NCI-H146 treated with DMSO at 0.1 percent for 48 hours (cell line): ENCODE results near the gene PLEKHG5.

ENCODE experiments used
- DNase-seq: peaks from one replicate; lab custom pipeline; 2025; ENCODE audit not compliant: unreplicated experiment; lab: John Stamatoyannopoulos, UW

PLEKHG5 gene

DNA sequence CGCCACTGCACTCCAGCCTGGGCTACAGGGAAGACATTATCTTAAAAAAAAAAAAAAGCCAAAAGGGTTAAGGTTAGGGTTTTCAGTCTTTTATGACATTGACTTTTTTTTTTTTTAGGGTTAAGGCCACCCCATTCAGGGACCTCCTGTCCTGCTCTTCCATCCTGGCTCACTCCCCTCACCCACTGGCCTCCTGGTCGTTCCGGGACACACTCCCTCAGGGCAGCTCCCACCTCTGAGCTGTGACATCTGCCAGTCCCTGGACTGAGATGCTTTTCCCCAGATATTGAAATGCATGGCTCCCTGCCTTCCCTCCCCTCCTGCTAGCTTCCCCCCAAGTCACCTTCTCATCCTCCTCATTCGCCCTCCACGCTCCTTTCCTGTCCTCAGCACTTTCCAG, 9.6 kb downstream of the PLEKHG5 start:
- DNase-seq = no peak

- DNase-seq = no peak
Observed at GRCh38 chr1:6477039-6477820, 14.2 kb downstream of the PLEKHG5 start.

GRCh38 chr1:6476483-6476882, 15.0 kb downstream of the PLEKHG5 start:
- no peak for DNase-seq

DNA sequence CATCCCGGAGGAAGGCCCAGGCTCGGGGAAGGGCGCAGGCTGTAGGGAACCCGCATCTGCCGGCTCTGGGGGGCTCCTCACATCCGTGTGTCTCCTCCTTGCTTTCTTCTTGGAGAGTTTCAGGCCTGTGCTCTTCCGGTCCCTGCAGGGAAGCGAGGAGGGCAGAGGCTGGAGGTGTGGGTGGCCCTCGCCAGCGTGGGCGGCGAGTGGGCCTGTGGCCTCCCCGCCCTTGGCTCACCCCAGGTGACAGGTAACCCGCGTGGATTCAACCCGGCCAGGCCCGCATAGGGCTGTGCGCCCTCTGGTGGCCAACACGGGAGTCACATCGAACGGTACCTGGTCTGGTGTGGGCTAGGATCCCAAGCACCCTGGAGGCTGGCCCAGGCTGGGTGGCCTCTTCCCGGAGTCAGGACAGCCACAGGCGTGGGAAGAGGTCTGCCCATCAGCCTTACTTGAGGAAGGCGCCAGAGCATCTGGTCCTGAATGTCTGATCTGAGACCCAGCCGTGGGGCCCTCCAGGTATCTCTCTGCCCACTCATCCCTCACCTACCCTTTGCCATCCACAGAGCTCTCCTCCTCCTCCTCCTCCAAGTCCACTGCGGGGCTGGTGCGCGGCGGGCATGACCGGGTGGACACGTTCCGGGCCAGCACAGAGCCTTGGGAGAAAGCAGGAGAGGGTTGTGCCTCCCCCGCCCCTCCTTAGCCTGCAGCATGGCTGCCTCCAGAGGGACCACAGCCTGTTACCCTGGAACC, 15.9 kb downstream of the PLEKHG5 start:
- no peak for DNase-seq

DNA sequence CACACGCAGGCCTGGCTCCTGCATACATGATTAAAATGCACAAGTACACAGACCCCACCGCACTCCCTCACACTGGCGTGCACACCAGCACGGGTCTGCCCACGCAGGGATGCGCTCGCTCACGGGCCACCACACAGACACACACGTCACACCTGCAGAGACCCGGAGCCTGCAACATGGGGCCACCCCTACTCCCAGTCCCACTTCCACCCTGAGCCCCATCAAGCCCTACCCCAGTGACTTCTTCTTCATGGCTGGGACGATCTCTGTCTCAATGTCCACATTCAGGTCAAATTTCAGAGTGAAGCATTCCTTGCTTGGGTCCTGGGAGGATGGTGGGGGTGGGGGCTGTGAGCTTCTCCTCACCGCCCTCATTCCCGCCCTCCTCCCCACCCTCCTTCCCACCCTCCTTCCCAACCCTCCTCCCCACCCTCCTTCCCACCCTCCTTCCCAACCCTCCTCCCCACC, 16.6 kb downstream of the PLEKHG5 start:
- DNase-seq = no peak

DNA sequence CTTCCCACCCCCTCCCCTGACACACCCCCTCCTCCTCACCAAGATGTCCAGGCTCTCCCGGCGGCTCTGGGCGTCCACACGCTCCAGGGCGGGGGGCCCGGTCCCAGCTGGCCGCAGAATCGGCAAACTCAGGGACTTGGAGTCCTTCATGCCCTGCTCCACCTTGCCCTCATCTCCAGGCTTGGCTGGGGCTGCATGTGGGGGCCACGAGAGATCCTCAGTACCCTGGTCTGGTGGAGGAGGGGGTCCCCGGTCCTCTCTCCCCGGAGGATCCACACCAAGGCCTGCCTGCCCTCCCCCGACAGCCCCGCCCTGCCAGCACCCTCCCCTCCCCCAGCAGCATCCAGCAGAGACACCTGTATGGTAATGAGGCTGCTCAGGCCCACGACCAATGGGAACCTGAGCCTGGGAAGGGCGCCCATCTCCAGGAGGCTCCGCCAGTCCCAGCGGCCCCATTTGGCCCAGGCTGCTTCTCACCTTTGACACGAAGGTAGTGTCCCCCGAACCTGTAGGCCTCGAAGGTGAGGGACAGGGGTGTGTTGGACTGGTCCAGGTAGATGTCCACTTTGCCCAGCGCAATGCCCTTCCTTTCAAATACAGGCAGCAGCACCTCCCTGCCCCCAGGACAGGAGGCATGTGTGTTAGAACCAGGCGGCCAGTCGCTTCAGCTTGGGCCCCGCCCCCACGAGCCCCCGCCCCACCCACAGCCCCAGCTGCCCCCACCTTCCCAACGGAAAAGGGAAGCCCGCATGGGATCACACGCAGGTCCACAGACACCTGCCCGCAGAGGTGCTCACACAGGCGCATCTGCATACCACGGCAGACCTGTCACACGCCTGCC, 17.3 kb downstream of the PLEKHG5 start:
- DNase-seq = peak; percentile 53

- DNase-seq = no peak
Observed at GRCh38 chr1:6473156-6473555, 18.3 kb downstream of the PLEKHG5 start.

DNA sequence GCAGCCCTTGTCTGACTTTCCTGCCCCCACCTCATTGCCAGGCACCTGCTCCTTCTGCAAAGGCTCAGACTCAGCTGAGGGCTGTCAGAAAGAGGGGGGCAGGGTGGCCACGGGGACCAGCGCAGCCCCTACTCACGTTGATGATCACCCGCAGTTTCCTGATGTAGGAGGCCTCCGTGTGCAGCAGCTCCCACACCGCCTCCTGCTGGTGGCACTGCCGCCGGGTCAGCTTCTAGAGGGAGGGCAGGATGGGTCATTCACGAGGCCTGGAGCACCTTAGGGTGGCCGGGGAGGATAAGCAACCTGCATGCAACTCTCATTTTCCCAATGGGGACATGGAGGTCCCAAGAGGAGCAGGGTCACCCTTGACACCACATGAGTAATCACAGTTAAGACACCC, 19.1 kb downstream of the PLEKHG5 start:
- DNase-seq = no peak

- DNase-seq = no peak
Observed at GRCh38 chr1:6471970-6472368, 19.5 kb downstream of the PLEKHG5 start.

DNA sequence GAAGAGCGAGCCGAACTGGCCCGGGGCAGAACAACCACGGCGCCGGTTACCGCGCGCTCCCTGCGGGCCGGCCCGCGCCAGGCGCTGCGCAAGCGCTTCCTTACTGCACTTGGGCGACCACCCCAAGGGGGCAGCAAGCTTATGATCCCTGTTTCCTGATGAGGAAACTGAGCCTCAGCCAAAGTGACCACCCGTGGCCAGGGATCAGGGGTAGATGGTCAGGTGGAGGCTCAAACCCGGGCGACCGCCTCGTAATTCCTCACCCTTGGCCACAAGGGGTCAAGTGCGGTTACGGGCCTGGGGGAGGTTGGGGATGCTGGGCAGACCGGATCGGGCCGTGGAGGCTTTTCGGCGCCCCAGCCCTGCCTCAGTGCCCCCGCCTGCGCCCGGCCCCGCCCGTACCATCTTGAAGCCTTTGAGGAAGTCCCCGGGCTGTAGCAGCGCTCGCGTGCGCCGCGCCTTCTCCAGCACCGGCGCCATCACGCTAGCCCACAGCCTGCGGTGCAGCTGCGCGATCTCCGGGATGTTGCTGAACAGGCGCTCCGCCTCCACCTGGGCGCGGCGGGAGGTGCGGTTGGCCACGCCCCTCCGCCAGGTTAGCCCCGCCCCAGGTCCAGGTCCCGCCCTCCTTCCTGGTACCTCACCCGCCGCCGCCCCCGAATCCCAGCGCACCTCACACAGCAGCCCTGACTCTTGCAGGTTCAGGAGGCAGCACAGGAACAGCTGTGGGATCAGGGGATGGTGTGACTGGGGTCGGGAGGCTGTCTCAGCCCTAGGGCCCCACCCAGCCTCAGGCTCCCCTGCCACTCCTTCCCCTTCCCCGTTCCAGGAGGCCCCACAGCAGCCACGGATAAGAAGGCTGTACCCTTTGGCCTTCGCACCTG, 20.1 kb downstream of the PLEKHG5 start:
- DNase-seq = no peak

DNA sequence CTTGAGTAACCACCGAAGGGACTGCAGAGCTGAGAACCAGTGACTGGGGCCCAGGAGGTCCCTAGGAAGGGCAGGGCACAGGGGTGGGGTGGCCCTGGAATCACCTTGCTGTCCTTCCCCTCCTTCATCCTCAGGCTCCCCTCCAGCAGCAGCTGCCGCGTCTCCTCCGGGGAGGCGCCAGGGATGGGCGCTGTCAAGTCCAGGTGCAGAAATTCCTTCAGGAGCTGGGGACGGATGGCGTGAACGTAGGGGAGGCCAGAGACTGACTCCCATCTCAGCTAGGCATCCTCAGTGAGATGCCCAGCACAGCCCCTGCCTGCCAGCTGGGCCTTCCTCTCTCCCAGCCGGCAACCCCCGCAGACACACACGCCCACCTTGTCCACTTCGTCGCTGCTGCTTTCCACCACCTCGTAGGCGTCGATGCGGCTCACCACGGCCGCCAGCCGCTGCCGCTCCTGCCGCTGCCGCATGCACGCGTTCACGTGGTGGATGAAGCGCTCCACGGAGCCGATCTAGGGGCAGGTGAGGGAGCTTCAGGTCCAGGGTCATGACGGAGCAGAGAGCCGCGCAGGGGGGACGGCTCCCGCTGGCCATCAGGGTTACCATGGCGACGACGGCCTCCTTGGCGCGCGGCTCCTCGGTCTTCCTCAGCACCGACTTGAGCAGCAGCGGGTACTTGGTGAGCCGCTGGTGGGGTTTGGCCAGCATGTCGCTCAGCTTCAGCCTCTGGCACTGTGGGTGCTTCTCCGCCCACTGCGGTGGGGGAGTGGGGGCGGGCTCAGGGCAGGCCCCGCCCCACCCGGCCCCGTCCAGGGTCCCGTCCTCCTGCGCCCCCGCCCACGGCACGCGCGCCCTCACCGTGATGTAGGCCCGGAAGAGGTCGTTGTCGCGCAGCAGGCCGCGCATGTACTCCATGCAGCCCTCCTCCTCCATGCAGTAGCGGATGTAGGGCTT, 21.1 kb downstream of the PLEKHG5 start:
- DNase-seq = no peak

DNA sequence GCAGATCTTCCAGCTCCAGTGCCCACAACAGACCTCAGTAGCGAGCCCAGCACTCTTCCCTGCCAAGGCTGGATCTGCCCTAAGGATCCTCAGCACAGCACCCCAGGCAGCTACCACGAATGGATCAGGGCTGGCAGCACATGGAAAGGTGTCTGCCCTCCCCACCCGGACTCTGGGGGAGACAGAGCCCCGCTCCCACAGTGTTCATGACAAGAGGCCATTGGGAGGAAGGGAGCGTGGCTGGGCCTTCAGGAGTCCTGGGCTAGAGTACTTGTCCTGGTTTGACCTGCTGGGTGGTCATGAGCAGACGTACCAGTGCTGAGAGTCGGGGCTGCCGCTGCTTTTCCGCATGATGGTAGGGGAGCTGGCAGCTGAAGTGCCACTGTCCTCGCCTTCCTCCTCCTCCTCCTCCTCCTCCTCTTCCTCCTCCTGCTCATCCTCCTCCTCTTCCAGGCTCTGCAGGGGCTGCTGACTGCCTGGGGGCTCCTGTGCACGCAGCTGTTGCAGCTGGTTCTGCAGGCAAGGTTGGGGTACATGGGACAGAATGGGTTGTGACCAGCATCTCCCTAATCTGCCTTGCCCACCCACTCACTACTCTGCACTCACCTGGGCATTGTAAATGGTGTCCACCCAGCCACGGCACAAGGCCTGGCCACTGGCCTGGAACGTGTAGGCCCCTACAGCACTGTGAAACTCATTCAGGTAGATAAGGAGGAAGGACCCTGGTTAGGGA, 22.6 kb downstream of the PLEKHG5 start:
- DNase-seq = no peak

- no peak for DNase-seq
Observed at GRCh38 chr1:6467744-6468688, 23.5 kb downstream of the PLEKHG5 start.

DNA sequence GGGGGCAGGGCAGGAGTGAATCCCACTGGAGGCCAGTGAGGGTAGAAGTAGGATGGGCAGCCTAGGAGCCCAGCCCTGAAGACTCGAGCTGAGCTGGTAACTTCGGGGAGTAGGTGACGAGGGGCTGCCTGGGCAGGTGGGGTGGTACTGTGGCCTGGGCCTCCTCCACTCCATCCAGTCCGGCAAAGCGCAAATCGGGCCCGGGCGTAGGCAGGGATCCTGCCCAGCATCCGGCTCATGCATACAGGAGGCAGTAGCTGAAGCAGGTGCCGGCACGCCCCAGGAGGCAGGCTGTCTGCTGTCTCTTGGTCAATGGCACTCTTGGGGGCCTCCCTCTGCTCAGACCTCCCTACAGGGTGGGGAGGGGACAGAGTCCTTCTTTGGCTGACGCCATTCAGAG, 24.2 kb downstream of the PLEKHG5 start:
- no peak for DNase-seq

DNA sequence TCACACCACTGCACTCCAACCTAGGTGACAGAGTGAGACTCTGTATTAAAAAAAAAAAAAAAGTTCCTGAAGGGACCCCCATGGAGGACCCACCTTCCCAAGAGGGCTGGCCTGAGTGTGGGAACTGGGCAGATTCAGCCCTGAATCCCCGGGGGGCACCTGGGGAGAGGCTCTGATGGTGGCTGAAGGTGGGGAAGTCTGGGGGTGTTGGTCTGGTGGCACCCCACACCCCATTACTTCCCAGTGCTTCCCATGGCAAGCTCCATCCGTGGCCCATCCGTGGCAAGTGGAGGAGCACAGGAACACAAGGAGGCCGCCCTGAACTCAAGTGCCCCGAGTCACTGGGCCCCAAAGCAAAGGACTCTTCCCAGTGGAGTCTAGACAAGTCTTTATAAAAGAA, 24.7 kb downstream of the PLEKHG5 start:
- no peak for DNase-seq

GRCh38 chr1:6466023-6466422, 25.4 kb downstream of the PLEKHG5 start, which contains the start of gene TNFRSF25:
TSS of gene TNFRSF25 (minus strand) at chr1:6466173. CDS start at chr1:6466107, 66 bp downstream.
- DNase-seq = no peak

GRCh38 chr1:6465461-6466005, 25.9 kb downstream of the PLEKHG5 start:
- no peak for DNase-seq
